H9 (cell line): ENCODE data around the gene LPP. TPM values are rescaled to one million over a fixed set of nuclear protein-coding genes. Genes with fewer than 3 reads are reported as not detected.

Experiments
- DNase-seq: peaks from one replicate; pipeline ENCODE4 v3.0.0-alpha.2; 2017
- H2AFZ ChIP-seq: one replicate; pipeline ENCODE4 v1.6.1; 2013; ENCODE audit warnings: mild to moderate bottlenecking, low read length, control low read depth, moderate library complexity
- H2AK5ac ChIP-seq: 2 replicates; pipeline ENCODE4 v1.6.1; 2013; ENCODE audit warnings: low read length, control low read depth, mixed read lengths; ENCODE audit not compliant: insufficient read length
- H2BK120ac ChIP-seq: one replicate; pipeline ENCODE4 v1.6.1; 2013; ENCODE audit warnings: low read depth, mild to moderate bottlenecking, low read length, control low read depth, inconsistent platforms; ENCODE audit not compliant: poor library complexity, severe bottlenecking
- H2BK12ac ChIP-seq: 2 replicates; pipeline ENCODE4 v1.6.1; 2013; ENCODE audit warnings: low read length, control low read depth, mixed read lengths, low read depth; ENCODE audit not compliant: insufficient read length
- H2BK15ac ChIP-seq: 2 replicates; pipeline ENCODE4 v1.6.1; 2013; ENCODE audit warnings: low read depth, low read length, control low read depth
- H2BK20ac ChIP-seq: one replicate; pipeline ENCODE4 v1.6.1; 2013; ENCODE audit warnings: low read depth, mild to moderate bottlenecking, low read length, control low read depth, inconsistent platforms; ENCODE audit not compliant: poor library complexity, severe bottlenecking
- H2BK5ac ChIP-seq: 2 replicates; pipeline ENCODE4 v1.6.1; 2013; ENCODE audit warnings: low read length, control low read depth, mixed read lengths; ENCODE audit not compliant: insufficient read length
- H3K14ac ChIP-seq: 2 replicates; pipeline ENCODE4 v1.6.1; 2013; ENCODE audit warnings: low read length, control low read depth; ENCODE audit not compliant: insufficient read depth
- H3K18ac ChIP-seq: 2 replicates; pipeline ENCODE4 v1.6.1; 2013; ENCODE audit warnings: low read depth, mild to moderate bottlenecking, mixed read lengths, low read length, control low read depth; ENCODE audit not compliant: insufficient read length
- H3K23ac ChIP-seq: 2 replicates; pipeline ENCODE4 v1.6.1; 2013; ENCODE audit warnings: low read length, control low read depth, mixed read lengths, low read depth; ENCODE audit not compliant: insufficient read length
- H3K23me2 ChIP-seq: 2 replicates; pipeline ENCODE4 v1.6.1; 2013; ENCODE audit warnings: low read depth, mild to moderate bottlenecking, mixed read lengths, low read length, control low read depth; ENCODE audit not compliant: insufficient read length, poor library complexity, severe bottlenecking
- H3K27ac ChIP-seq: 2 replicates; pipeline ENCODE4 v1.5.1; 2013; ENCODE audit warnings: low read length, control low read depth, mixed read lengths, low read depth; ENCODE audit not compliant: insufficient read length
- H3K27me3 ChIP-seq: 2 replicates; pipeline ENCODE4 v1.6.1; 2013; ENCODE audit warnings: low read length, control low read depth, inconsistent platforms; ENCODE audit not compliant: insufficient read depth
- H3K4ac ChIP-seq: 2 replicates; pipeline ENCODE4 v1.6.1; 2013; ENCODE audit warnings: low read depth, mild to moderate bottlenecking, control low read depth, inconsistent platforms, low read length, moderate library complexity
- H3K4me1 ChIP-seq: 2 replicates; pipeline ENCODE4 v1.6.1; 2013; ENCODE audit warnings: low read length, control low read depth, inconsistent platforms; ENCODE audit not compliant: insufficient read depth
- H3K4me2 ChIP-seq: 2 replicates; pipeline ENCODE4 v1.6.1; 2013; ENCODE audit warnings: low read length, control low read depth, mixed read lengths; ENCODE audit not compliant: insufficient read length, insufficient read depth
- H3K56ac ChIP-seq: 2 replicates; pipeline ENCODE4 v1.6.1; 2013; ENCODE audit warnings: low read depth, mild to moderate bottlenecking, mixed read lengths, low read length, control low read depth; ENCODE audit not compliant: insufficient read length
- H3K79me1 ChIP-seq: 2 replicates; pipeline ENCODE4 v1.6.1; 2013; ENCODE audit warnings: low read depth, mild to moderate bottlenecking, moderate library complexity, low read length, control low read depth, inconsistent platforms; ENCODE audit not compliant: insufficient read depth, poor library complexity, severe bottlenecking
- H3K79me2 ChIP-seq: 2 replicates; pipeline ENCODE4 v1.6.1; 2013; ENCODE audit warnings: low read length, control low read depth, inconsistent platforms; ENCODE audit not compliant: insufficient read depth
- H3K9ac ChIP-seq: 2 replicates; pipeline ENCODE4 v1.6.1; 2013; ENCODE audit warnings: low read length, control low read depth, mixed read lengths; ENCODE audit not compliant: insufficient read length; ENCODE audit errors: extremely low read depth
- H3K9me3 ChIP-seq: one replicate; pipeline ENCODE4 v1.6.1; 2013; ENCODE audit warnings: low read depth, low read length, inconsistent platforms; ENCODE audit not compliant: control insufficient read depth
- H3T11ph ChIP-seq: one replicate; pipeline ENCODE4 v1.6.1; 2013; ENCODE audit warnings: mild to moderate bottlenecking, low read length, control low read depth, inconsistent platforms
- H4K20me1 ChIP-seq: one replicate; pipeline ENCODE4 v1.6.1; 2013; ENCODE audit not compliant: control insufficient read depth, insufficient read length, insufficient read depth
- H4K5ac ChIP-seq: 2 replicates; pipeline ENCODE4 v1.6.1; 2013; ENCODE audit warnings: low read depth, mild to moderate bottlenecking, mixed read lengths, low read length, control low read depth; ENCODE audit not compliant: insufficient read length
- H4K8ac ChIP-seq: replicated peaks from 2 replicates; pipeline ENCODE4 v1.6.1; 2013; ENCODE audit warnings: low read length, control low read depth, mixed read lengths, low read depth; ENCODE audit not compliant: insufficient read length
- H4K91ac ChIP-seq: 2 replicates; pipeline ENCODE4 v1.6.1; 2013; ENCODE audit warnings: low read depth, mild to moderate bottlenecking, moderate library complexity, mixed read lengths, low read length, control low read depth; ENCODE audit not compliant: insufficient read length
- H3K27ac Mint-ChIP-seq, 3 experiments: 2 replicates in 2 of 3; 3 replicates in 1 of 3; pipeline ENCODE4 v1.8.0; 2020 to 2021; ENCODE audit warnings: mixed read lengths in 3 of 3, mild to moderate bottlenecking in 1 of 3, moderate library complexity in 1 of 3
- H3K27me3 Mint-ChIP-seq: 2 replicates; pipeline ENCODE4 v1.8.0; 2021; ENCODE audit warnings: low read depth, mild to moderate bottlenecking, moderate library complexity, mixed read lengths
- H3K36me3 Mint-ChIP-seq, 3 experiments: 2 replicates in 2 of 3; 3 replicates in 1 of 3; pipeline ENCODE4 v1.8.0; 2020 to 2021; ENCODE audit warnings: low read depth in 3 of 3, mixed read lengths in 3 of 3; ENCODE audit not compliant: insufficient read depth in 1 of 3
- H3K4me1 Mint-ChIP-seq, 2 experiments: 2 replicates each; pipeline ENCODE4 v1.8.0; 2020; ENCODE audit warnings: mixed read lengths in 2 of 2
- H3K4me3 Mint-ChIP-seq, 2 experiments: 2 replicates in 1 of 2; 3 replicates in 1 of 2; pipeline ENCODE4 v1.8.0; 2020 to 2021; ENCODE audit warnings: mild to moderate bottlenecking in 2 of 2, mixed read lengths in 2 of 2, moderate library complexity in 1 of 2
- H3K9me3 Mint-ChIP-seq, 2 experiments: 2 replicates in 1 of 2; 3 replicates in 1 of 2; pipeline ENCODE4 v1.8.0; 2020; ENCODE audit warnings: mild to moderate bottlenecking in 2 of 2, mixed read lengths in 2 of 2, moderate library complexity in 1 of 2
- CTCF ChIP-seq: fragments of 200-600 bp; sonication (generic); conservative IDR thresholded peaks from 3 replicates; pipeline ENCODE4 v1.8.0; 2021; ENCODE audit warnings: antibody characterized with exemption, mild to moderate bottlenecking
- WGBS: extraction: QIAGEN DNeasy Blood & Tissue Kit; methylation state at CpG from one replicate; pipeline ENCODE4 v1.1.7; 2013; ENCODE audit warnings: missing lambda C conversion rate, low lambda C conversion rate, mixed read lengths; ENCODE audit not compliant: insufficient read length; ENCODE audit errors: extremely low coverage; 5-methylcytosine and 5-hydroxymethylcytosine counted together
- total RNA-seq: library from RNA; stranded (reverse); gene quantifications from 2 replicates; pipeline ENCODE4 v1.2.1, GENCODE V29; 2021

The LPP gene
- total RNA-seq, 1 experiment from 2014 or later = 64.6 TPM

- Histone ChIP-seq H3K56ac (no peak overlapping the region), H3K4ac (no peak overlapping the region), H3K23ac (no peak overlapping the region), H3K27ac (no peak overlapping the region), H3K4me1 (peaks cover 2% of the 10 kb centered on the region; the same call in 1 of the 2 replicates), H3K27me3 (no peaks in the 10 kb centered on the region), H2BK20ac (no peak overlapping the region), H4K91ac (no peak overlapping the region), H3K79me1 (no peaks in the 10 kb centered on the region), H3K4me2 (no peak overlapping the region), H4K5ac (no peak overlapping the region), H3K9me3 (no peaks in the 10 kb centered on the region), H3K9ac (no peak overlapping the region), H3K18ac (no peak overlapping the region), H2BK12ac (no peak overlapping the region), H4K8ac (no peak overlapping the region), H2BK120ac (no peak overlapping the region), H2BK15ac (no peak overlapping the region), H4K20me1 (no peaks in the 10 kb centered on the region), H3K23me2 (no peaks in the 10 kb centered on the region), H3K79me2 (no peaks in the 10 kb centered on the region), H2AFZ (no peak overlapping the region), H2AK5ac (no peak overlapping the region), H2BK5ac (no peak overlapping the region), H3T11ph (no peak overlapping the region), H3K14ac (no peak overlapping the region)
- DNase-seq = no peak
- Mint-ChIP-seq H3K36me3 (no peaks in the 10 kb centered on the region), H3K4me3 (no peak overlapping the region), H3K27ac (no peak overlapping the region), H3K4me1 (peaks cover 11 to 17% of the 10 kb centered on the region in 2 experiments), H3K9me3 (no peaks in the 10 kb centered on the region), H3K27me3 (no peaks in the 10 kb centered on the region)
- WGBS = no CpG with 5 or more reads among the region's 12 CpGs
- no peak for TF ChIP-seq CTCF
Measured at GRCh38 chr3:188698436-188698835, 544.5 kb downstream of the LPP start.
